Dermis microvascular lymphatic vessel endothelial cell (primary cell): ENCODE data around the gene RNFT1. TPM values are rescaled to one million over a fixed set of nuclear protein-coding genes. Genes with fewer than 3 reads are reported as not detected.
"Not testable (repeated sequence)": the region's sequence is repeated elsewhere in the genome, so short reads cannot be mapped to it uniquely, and the experiment has no call there.

ENCODE experiments used
- DNase-seq, 2 donors: peaks; one replicate each; pipeline versions ENCODE4 v3.0.0 to v3.0.0-alpha.2; 2010; ENCODE audit warnings: low read depth in 2 of 2
- total RNA-seq: library from RNA; depleted of rRNA; stranded (reverse); fragments of >200 nt; gene quantifications from 2 replicates; pipeline ENCODE4 v1.2.1, GENCODE V29; 2014

Gene RNFT1, protein sequence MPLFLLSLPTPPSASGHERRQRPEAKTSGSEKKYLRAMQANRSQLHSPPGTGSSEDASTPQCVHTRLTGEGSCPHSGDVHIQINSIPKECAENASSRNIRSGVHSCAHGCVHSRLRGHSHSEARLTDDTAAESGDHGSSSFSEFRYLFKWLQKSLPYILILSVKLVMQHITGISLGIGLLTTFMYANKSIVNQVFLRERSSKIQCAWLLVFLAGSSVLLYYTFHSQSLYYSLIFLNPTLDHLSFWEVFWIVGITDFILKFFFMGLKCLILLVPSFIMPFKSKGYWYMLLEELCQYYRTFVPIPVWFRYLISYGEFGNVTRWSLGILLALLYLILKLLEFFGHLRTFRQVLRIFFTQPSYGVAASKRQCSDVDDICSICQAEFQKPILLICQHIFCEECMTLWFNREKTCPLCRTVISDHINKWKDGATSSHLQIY
- 10.9 and 17.8 TPM in 2 replicates for total RNA-seq

DNA sequence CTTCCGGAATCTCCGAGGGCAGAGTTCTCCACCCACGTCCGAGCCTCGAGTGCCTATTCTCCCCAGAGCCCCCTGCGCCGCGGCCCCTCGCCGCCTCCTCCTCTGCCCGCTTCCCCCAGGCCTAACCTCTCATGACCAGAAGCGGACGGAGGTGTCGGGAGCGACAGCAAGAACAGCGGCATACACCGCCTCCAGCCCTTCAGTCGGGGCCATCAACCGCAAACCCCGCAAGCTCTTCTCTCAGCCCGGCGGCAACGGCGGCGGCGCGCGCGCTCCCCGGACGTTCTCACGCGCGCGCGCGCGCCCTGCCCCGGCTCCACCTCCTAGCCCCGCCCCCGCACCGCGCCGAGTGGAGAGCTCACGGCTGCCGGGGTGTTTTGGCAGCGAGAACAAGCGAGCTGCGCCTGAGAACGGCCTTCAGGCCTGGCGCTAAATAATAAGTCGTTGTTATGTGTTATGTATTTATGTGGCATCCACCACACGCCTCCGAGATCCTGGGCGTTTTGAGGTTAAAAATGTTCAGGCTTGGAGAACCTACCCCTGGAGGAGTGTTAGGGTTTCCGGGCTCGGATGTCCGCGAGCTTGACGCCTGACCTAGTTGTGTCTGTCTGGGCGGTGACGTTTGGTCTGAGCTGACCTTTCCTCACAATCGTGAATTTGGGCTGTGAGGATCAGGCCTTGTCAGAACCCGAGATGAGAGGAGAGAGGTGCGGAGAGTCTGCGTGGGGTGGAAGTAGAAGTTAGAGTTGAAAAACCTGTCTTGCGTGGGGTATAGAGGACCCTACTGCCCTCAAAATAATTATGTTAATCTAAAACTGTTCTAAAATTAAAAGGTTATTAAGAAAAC is at the start of gene RNFT1:
Gene RNFT1 (minus strand): TSS at position 259 of the 847 bp plus-strand sequence. CDS start 77 bp downstream, at position 182.
- peak; percentile 23 to 75 for DNase-seq

- DNase-seq: not testable (repeated sequence)
Observed at GRCh38 chr17:60009326-60009725, 44.8 kb upstream of the RNFT1 start.

DNA sequence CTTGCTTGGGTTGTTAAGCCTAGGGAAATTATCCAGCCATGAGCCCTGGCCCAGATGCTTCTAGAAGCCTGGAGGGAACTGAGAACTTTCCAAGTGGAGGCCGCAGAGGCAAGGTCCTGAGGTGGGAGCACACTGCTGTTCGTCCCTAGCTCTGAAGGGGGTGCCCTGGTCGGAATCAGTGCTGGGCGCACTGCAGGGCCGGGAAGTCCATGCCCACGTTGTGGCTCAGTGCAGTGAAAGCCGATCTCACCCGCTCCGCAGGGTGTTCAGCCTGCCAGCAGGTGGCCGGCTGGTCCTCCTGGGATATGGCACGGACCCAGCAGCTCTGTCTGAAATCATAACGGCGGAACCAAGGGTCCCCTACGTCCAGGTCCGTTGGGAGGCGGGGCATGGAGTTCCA is 43.8 kb upstream of the RNFT1 start:
- not testable (repeated sequence) for DNase-seq

DNA sequence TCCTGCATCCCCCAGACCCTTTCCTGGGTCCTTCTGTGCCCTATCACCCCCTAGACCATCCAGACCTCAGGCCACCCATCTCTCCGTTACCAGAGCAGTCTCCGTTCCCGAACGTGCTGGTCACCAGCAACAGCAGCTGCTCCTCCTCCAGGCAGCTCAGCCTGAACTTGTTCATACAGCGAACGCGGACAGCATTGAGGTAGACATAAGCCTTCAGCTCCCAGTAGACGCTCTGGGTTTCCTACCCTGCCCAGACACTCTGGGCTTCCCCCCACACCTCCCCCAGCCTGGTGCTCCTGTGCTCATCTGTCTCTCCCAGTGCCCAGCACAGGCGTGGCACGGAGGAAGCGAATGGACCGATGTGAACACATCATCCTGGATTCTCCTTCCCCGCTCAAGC is 41.6 kb upstream of the RNFT1 start:
- DNase-seq: no peak

- not testable (repeated sequence) for DNase-seq
Observed at GRCh38 chr17:60004561-60004960, 40.0 kb upstream of the RNFT1 start.

GRCh38 chr17:60002405-60002804 is 37.9 kb upstream of the RNFT1 start:
- not testable (repeated sequence) for DNase-seq

- DNase-seq: not testable (repeated sequence)
Observed at GRCh38 chr17:59996608-59997007, 32.1 kb upstream of the RNFT1 start.

DNA sequence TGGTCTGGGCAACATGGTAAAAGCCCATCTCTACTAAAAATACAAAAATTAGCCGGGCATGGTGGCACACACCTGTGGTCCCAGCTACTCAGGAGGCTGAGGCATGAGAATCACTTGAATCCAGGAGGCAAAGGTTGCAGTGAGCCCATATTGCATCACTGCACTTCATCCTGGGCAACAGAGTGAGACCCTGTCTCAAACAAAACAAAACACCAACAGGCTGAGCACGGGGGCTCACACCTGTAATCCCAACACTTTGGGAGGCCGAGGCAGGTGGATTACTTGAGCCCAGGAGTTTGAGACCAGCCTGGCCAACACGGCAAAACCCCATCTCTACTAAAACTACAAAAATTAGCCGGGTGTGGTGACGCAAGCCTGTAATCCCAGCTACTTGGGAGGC is 10.6 kb upstream of the RNFT1 start:
- not testable (repeated sequence) for DNase-seq

GRCh38 chr17:59973483-59973882 is 8.9 kb upstream of the RNFT1 start:
- not testable (repeated sequence) for DNase-seq

DNA sequence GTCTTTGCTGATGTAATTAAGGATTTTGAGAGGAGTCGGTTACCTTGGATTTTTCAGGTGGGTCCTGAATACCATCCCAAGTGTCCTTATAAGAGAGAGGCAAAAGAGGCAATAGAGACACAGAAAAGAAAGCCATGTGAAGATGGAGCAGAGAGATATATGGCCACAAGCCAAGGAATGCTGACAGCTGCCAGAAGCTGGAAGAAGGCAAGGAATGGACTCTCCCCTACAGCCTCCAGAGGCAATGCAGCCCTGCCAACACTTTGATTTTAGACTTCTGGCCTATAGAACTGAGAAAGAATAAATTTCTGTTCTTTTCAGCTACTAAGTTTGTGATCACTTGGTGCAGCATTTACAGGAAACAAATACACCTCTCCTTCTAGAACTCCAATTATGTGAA is 8.2 kb upstream of the RNFT1 start:
- no peak for DNase-seq

- not testable (repeated sequence) for DNase-seq
Observed at GRCh38 chr17:59971771-59972170, 7.2 kb upstream of the RNFT1 start.

DNA sequence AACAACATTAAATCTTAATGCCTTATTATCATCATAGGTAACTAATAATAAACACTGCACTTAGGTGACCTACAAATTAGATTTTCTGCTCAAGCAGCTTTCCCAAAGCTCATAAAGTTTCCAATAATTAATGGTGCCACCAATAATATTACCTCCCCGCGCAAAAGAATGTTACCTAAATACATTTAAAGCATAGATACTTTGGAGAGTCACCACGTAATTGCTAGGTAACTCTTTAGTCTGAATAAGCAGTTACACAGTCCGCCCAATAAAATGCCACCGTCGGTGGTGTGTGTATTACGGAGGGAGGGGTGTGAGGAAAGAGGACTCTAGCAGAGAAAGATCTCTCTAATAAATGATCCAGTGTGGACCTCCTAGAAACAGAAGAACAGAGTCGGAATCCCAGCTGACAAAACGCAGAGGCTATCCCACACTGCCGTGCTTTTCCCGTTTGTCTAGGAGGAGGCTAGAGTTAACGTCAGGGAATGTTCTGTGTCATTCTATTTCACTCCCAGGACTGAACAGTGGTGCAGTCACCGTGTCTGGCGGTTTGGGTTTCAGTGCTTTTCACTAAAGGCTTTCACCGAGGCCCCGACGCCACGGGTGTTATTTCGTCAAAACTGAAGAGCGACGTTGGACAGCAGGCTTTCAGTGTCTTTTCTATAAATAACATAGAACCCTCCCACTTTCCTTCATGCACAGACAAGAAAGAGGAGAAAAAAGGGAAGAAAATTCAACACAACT is 630 bp downstream of the RNFT1 start:
- peak; percentile 20 to 56 for DNase-seq

DNA sequence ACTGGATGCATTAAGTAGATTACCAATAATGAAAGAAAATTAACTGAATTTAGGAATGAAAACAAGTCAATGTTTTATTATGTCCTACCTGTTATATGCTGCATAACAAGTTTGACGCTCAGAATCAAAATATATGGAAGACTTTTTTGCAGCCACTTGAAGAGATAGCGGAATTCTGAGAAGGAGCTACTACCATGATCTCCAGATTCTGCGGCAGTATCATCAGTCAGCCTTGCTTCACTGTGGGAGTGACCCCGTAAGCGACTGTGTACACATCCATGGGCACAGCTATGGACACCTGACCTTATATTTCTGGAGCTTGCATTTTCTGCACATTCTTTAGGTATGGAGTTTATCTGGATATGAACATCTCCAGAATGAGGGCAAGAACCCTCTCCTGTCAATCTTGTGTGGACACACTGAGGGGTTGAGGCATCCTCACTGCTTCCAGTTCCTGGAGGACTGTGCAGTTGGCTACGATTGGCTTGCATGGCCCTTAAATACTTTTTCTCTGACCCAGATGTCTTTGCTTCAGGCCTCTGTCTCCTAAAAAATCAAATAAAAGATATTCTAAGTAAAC is 1.7 kb downstream of the RNFT1 start:
- DNase-seq: no peak

- not testable (repeated sequence) for DNase-seq
Observed at GRCh38 chr17:59959574-59959973, 5.0 kb downstream of the RNFT1 start.

GRCh38 chr17:59954856-59955255 is 9.7 kb downstream of the RNFT1 start:
- no peak for DNase-seq

DNA sequence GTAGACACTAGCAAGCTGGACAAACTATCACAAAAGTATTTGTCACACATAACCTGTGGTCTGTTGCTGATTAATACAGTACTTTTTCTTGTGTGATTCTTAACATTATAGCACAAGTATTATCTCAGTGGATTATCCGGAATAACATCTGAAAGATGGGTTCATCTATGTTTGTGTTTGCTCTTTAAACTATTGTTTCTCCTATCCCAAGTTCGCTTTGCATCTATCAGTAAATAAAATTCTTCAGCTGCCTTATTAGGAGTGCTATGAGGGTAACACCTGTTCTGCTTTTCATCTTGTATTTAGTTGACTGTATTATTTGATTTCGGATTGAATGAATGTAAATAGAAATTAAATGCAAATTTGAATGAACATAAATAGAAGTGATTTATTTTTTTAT is 14.5 kb downstream of the RNFT1 start:
- no peak for DNase-seq

- DNase-seq: not testable (repeated sequence)
Observed at GRCh38 chr17:59947310-59947709, 17.2 kb downstream of the RNFT1 start.

DNA sequence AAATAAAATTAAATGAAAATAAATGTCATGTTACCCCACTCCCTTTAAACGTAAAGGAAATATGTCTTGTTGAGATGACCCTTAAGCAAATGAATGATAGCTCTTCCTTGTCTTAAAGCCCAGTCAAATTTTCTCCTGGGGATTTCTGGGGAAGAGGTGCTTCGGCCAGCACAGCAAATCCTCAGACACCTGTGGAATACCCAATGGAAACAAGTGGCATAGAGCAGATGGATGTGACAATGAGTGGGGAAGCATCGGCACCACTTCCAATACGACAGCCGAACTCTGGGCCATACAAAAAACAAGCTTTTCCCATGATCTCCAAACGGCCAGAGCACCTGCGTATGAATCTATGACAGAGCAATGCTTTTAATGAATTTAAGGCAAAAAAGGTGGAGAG is 18.1 kb downstream of the RNFT1 start:
- DNase-seq: not testable (repeated sequence)

- DNase-seq: no peak
Observed at GRCh38 chr17:59941131-59941530, 23.4 kb downstream of the RNFT1 start.

GRCh38 chr17:59940697-59941096 is 23.8 kb downstream of the RNFT1 start:
- DNase-seq: peak; percentile 27 to 30

- DNase-seq: not testable (repeated sequence)
Observed at GRCh38 chr17:59933317-59933716, 31.2 kb downstream of the RNFT1 start.
